Mesothelial cell of epicardium (in vitro differentiated cells): Measurements from ENCODE around the gene OSBPL8. TPM values are rescaled to one million over a fixed set of nuclear protein-coding genes. Genes with fewer than 3 reads are reported as not detected.
A peak's percentile ranks its signal among the peaks of the same experiment; 100 is the strongest.

Source experiments
- DNase-seq, 2 experiments: peaks; one replicate each; pipeline ENCODE4 v3.0.0; 2021; ENCODE audit warnings: low spot score in 2 of 2; ENCODE audit not compliant: unreplicated experiment in 2 of 2
- H3K27ac Mint-ChIP-seq: 2 replicates; pipeline ENCODE4 v1.8.0; 2021; ENCODE audit warnings: mixed read lengths
- H3K27me3 Mint-ChIP-seq: 2 replicates; pipeline ENCODE4 v1.8.0; 2021; ENCODE audit warnings: low read depth, mixed read lengths
- H3K36me3 Mint-ChIP-seq: 2 replicates; pipeline ENCODE4 v1.8.0; 2021; ENCODE audit warnings: mixed read lengths
- H3K4me1 Mint-ChIP-seq: 2 replicates; pipeline ENCODE4 v1.8.0; 2021; ENCODE audit warnings: mixed read lengths
- H3K4me3 Mint-ChIP-seq: 2 replicates; pipeline ENCODE4 v1.8.0; 2021; ENCODE audit warnings: mild to moderate bottlenecking, moderate library complexity, mixed read lengths
- H3K9me3 Mint-ChIP-seq: 2 replicates; pipeline ENCODE4 v1.8.0; 2021; ENCODE audit warnings: mixed read lengths
- CTCF ChIP-seq: fragments of 200-600 bp; sonication (generic); IDR thresholded peaks from one replicate; pipeline ENCODE4 v1.5.0; 2021; ENCODE audit warnings: antibody characterized with exemption; ENCODE audit not compliant: unreplicated experiment
- total RNA-seq: library from RNA; stranded (reverse); gene quantifications from 3 replicates; pipeline ENCODE4 v1.2.1, GENCODE V29; 2021

The OSBPL8 gene
- total RNA-seq, 1 donor from 2014 or later = 51.5 TPM

DNA sequence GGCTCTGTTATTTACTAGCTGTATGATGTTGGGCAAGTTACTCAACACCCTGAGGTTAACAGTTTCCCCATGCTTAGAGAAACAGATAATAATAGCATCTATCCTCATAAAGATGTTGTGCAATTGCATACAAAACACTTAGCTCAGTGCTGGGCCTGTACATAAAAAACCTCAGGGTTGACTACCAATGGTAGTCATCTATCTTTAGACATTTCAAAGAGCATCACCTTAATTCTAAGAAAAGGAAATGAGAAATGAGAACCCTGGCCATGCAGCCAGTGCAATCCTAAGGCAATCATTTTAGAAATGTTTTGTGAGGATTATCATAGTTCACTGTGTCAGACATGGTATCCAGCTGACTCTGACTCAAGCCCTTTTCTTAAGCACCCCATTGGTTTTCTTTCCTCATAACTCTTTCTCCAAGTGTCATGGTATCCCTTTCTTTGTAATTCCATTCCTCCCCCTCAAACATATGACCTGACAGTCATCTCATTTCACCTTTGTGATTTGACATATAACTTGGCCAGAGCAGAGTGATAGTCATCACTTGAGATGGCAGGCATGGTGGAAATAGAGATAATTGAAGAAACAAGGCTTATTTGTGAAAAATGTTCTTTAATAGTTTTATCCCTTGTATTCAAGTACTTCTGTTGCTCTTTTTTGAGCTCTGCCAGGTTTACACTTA is 29.5 kb upstream of the OSBPL8 start:
- no peaks in the 10 kb centered on the region for H3K36me3 Mint-ChIP-seq
- H3K9me3 Mint-ChIP-seq = peaks cover 10% of the 10 kb centered on the region
- peaks cover 1% of the 10 kb centered on the region for H3K4me1 Mint-ChIP-seq
- H3K27me3 Mint-ChIP-seq = no peaks in the 10 kb centered on the region
- TF ChIP-seq CTCF = no peak
- H3K4me3 Mint-ChIP-seq = no peak overlapping the region
- no peak for DNase-seq
- H3K27ac Mint-ChIP-seq = no peak overlapping the region

DNA sequence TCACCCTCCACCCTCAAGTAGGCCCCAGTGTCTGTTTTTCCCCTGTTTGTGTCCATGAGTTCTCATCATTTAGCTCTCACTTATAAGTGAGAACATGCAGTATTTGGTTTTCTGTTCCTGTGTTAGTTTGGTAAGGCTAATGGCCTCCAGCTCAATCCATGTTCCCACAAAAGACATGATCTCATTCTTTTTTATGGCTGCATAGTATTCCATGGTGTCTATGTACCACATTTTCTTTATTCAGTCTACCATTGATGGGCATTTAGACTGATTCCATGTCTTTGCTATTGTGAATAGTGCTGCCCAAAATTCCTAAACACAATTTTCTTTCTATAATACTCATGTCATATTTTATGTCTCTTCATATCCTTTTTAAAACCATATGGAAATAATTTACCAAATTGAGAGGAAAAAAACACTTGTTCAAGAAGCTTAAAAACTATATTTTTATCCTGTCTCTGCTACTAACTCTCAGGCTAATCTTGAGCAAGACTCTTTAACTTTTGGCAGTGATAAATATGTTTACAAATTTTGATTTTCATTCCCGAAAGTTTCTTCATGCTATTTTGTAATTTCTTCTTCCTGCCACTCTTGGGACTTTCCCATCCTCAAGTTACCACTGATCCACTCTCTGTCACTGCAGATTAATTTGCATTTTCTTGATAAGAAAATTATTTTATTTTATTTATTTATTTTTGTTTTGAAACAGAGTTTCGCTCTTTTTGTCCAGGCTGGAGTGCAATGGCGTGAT is 28.0 kb upstream of the OSBPL8 start:
- Mint-ChIP-seq H3K27ac (no peak overlapping the region), H3K36me3 (no peaks in the 10 kb centered on the region), H3K4me1 (peaks cover 1% of the 10 kb centered on the region), H3K27me3 (no peaks in the 10 kb centered on the region), H3K4me3 (no peak overlapping the region), H3K9me3 (peaks cover 10% of the 10 kb centered on the region)
- no peak for TF ChIP-seq CTCF
- no peak for DNase-seq

DNA sequence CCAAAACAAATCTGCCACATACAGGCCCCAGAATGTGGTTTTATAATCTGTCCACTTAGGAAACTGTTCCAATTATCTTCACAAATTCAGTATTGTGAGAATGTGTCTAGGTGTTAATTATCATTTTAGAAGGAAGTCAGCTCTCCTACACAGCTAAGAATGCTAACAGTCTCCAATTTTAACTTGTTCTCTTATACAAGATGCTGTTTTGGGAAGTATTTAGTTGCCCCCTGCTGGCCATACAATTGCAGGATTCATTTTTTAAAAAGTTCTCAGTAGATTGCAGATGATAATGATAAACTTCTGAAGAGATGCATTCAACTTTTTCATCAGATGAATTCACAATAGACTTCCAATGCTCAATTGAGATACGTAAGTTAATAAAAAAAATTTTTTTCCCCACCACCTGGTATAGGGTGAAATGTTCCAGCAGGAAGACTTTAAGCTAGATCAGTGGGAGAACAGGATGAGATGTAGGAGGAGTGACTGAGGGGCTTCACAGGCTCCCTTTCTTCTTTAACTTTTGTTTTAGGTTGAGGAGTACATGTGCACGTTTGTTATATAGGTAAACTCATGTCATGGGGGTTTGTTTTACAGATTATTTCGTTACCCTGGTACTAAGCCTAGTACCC is 27.3 kb upstream of the OSBPL8 start:
- H3K36me3 Mint-ChIP-seq = no peaks in the 10 kb centered on the region
- no peak overlapping the region for H3K4me3 Mint-ChIP-seq
- peaks cover 1% of the 10 kb centered on the region for H3K4me1 Mint-ChIP-seq
- H3K27ac Mint-ChIP-seq = no peak overlapping the region
- DNase-seq = no peak
- no peaks in the 10 kb centered on the region for H3K27me3 Mint-ChIP-seq
- H3K9me3 Mint-ChIP-seq = peaks cover 6% of the 10 kb centered on the region
- peak; percentile 79 for TF ChIP-seq CTCF

DNA sequence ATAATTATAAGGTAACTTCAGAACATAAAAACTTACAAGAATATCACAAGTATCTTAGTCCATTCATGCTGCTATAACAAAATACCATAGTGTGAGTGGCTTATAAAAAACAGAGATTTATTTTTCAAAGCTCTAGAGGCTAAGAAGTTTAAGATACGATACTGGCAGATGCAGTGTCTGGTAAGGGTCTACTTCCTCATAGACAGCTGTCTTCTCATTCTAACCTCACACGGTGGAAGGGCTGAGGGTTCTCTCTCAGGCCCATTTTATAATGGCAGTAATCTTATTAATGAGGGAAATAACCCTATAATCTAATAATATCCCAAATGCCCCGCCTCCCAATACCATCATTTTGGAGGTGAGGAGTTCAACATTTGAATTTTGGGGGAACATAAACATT is 23.7 kb upstream of the OSBPL8 start:
- TF ChIP-seq CTCF = no peak
- no peak overlapping the region for H3K4me3 Mint-ChIP-seq
- no peaks in the 10 kb centered on the region for H3K9me3 Mint-ChIP-seq
- no peaks in the 10 kb centered on the region for H3K27me3 Mint-ChIP-seq
- DNase-seq = no peak
- no peaks in the 10 kb centered on the region for H3K36me3 Mint-ChIP-seq
- H3K4me1 Mint-ChIP-seq = peaks cover 1% of the 10 kb centered on the region
- no peak overlapping the region for H3K27ac Mint-ChIP-seq

DNA sequence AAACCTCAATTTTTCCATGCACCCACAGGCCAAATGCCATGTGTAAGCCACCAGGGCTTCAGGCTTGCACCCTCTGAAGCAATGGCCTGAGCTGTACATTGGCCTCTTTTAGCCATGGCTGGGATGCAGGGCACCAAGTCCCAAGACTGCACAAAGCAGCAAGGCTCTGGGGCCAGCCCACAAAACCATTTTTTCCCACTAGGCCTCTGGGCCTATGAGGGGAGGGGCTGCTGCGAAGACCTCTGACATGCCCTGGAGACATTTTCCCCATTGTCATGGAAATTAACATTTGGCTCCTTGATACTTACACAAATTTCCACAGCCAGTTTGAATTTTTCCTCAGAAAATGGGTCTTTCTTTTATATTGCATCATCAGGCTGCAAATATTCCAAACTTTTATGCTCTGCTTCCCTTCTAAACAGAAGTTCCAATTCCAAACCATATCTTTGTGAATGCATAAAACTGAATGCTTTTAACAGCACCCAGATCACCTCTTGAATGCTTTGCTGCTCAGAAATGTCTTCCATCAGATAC is 14.3 kb upstream of the OSBPL8 start:
- H3K36me3 Mint-ChIP-seq = peaks cover 7% of the 10 kb centered on the region
- no peaks in the 10 kb centered on the region for H3K27me3 Mint-ChIP-seq
- H3K9me3 Mint-ChIP-seq = peaks cover 21% of the 10 kb centered on the region
- peaks cover 6% of the 10 kb centered on the region for H3K4me1 Mint-ChIP-seq
- no peak for TF ChIP-seq CTCF
- no peak overlapping the region for H3K27ac Mint-ChIP-seq
- no peak overlapping the region for H3K4me3 Mint-ChIP-seq
- no peak for DNase-seq
